ENCODE data around the gene FKBP6.
"Not testable (repeated sequence)": the region's sequence is repeated elsewhere in the genome, so short reads cannot be mapped to it uniquely, and the experiment has no call there.

FKBP6 gene

DNA sequence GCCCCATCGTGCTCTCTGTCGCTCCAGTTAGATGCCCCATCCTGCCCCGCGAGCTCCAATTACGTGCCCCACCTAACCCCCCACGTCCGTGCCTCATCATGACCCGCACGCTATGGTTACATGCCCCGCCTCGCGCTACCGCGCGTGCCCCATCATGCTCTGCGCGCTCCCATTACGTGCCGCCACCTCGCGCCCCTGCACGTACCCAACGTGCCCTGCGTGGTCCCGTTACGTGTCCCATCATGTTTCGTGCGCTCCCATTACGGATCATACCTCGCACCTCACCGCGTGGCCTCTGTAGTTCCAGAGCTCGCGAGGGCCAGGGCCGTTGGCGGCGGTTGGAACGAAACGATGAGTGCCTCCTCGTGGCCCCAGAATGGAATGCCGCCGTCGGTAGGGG lies at the start of gene FKBP6, which contains the start of gene TRIM50:
Gene FKBP6, plus strand, starts transcription at position 240 of the 400 bp plus-strand sequence. CDS start 268 bp downstream, outside the sequence.
Gene TRIM50, minus strand, starts transcription at position 161 of the 400 bp plus-strand sequence. CDS start 3,295 bp downstream, outside the sequence.
- DNase-seq = not testable (repeated sequence)

DNA sequence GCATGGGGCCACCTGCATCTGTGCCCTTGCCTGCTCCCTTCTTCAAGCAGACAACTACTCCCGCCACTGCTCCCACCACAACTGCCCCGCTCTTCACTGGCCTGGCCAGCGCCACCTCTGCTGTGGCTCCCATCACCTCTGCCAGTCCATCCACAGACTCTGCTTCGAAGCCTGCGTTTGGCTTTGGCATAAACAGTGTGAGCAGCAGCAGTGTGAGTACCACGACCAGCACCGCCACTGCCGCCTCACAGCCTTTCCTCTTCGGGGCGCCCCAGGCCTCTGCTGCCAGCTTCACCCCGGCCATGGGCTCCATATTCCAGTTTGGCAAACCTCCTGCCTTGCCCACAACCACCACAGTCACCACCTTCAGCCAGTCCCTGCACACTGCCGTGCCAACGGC lies 30.7 kb upstream of the FKBP6 start:
- not testable (repeated sequence) for DNase-seq

DNA sequence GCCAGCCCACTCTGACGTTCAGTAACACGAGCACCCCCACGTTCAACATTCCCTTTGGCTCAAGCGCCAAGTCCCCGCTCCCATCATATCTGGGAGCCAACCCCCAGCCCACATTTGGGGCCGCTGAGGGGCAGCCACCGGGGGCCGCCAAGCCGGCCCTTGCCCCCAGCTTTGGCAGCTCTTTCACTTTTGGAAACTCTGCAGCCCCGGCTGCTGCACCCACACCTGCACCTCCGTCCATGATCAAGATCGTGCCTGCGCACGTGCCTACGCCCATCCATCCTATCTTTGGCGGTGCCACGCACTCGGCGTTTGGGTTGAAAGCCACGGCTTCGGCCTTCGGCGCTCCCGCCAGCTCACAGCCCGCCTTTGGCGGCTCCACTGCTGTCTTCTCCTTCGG lies 30.3 kb upstream of the FKBP6 start:
- not testable (repeated sequence) for DNase-seq

GRCh38 chr7:73299812-73300211 lies 28.1 kb upstream of the FKBP6 start:
- DNase-seq = not testable (repeated sequence)

DNA sequence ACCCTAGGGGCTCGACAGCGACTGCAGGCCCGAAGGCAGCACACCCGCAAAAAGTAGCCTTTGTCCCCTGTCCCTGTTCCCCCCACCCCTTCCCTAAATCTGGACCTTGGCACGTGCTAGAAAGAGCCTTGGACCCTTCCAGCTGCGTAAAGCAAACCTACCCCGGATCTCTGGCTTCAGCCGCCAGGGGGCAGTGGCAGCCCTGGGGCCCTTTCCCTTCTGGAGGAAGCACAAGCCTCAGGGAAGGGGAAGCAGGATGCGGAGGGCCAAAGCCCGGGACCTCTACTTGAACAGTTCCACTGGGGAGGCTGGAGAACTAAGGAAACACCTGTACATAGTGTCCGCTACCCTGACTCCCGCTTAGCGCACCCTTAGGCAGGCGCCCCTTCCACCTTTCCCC lies 26.9 kb upstream of the FKBP6 start:
- DNase-seq = not testable (repeated sequence)

DNA sequence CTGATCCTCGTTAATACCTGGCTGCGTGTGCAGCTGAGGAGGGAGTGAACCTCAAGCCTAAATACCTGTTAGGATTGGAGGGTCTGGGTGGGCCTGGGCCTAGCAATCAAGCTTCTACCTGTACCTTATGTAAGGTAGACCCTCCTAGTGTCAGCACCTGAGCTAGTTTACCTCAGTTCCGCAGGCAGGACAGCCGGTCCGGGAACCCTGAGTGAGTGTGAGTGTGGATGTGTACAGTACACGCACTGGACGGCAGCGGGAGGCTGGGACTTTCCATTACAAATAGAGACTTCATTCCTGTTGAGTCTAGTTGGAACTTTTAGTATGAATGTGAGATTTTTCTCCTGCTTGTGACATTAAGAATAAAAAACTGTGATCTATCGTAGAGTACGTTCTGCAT lies 25.1 kb upstream of the FKBP6 start:
- DNase-seq = not testable (repeated sequence)

DNA sequence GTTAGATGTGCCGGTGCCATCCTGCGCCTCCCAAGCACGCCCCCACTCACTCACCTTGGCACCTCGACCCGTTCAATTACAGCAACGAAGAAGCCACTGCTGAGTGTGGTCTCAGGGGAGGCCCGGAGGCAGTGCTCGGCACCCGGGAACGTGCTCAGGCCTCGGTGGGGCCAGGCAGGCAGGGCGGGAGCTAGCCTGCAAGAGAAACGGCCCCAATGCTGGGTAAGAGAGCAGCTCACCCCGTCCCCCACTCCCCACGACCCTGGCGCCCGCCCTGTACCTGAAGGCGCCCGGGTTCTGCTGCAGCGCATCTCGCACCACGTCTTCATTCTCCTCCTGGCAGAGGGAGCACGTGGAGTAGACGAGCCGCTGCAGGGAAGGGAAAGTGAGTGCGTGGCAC lies 24.4 kb upstream of the FKBP6 start:
- no peak for DNase-seq

DNA sequence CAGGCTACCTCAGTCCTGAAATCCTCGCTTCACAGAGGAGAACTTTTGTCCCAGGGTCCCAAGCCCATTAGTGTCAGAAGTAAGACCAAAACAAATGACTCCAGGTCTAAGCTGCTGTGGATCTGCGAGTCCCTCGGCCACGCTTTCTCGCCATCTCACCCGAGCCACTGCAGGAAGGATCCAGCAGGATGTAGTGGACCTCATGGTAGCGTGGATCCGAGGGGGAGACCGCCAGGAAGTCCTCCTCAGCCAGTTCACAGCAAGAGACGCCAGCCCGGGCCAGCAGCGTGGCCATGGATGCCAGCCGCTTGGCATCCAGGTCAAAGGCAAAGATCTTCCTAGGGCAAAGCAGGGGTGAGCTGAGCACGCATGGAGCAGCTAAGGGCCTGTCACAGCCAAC lies 23.9 kb upstream of the FKBP6 start:
- DNase-seq = no peak

- DNase-seq = not testable (repeated sequence)
Measured at GRCh38 chr7:73304612-73305387, 23.2 kb upstream of the FKBP6 start.

DNA sequence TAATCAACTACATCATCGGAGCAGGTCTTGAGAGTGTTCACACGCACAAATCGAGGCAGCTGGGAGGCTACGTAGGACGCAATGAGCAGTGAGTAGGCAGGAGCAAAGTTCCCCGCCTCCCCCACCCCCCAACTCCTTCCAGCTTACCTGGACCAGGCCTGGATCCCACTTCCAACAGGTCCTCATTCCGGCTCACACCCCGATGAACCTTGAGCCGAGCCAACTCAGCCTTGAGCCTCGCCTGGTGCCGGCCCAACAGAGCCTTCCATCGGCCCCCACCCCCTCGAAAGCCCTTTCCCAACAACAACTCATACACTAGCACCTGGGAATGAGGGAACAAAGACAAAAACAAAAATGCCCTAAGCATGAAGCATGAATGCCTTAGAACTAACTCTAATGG lies 20.5 kb upstream of the FKBP6 start:
- no peak for DNase-seq

GRCh38 chr7:73308074-73308664 lies 19.8 kb upstream of the FKBP6 start:
- no peak for DNase-seq

GRCh38 chr7:73308665-73309214 lies 19.2 kb upstream of the FKBP6 start, which contains the start of gene NSUN5:
Gene NSUN5, minus strand, starts transcription at chr7:73308826. Its CDS starts 36 bp downstream, at chr7:73308790.
- peak; percentile 90 for DNase-seq

GRCh38 chr7:73311421-73311820 lies 16.5 kb upstream of the FKBP6 start:
- DNase-seq = not testable (repeated sequence)

GRCh38 chr7:73312831-73313520 lies 15.0 kb upstream of the FKBP6 start:
- no peak for DNase-seq

DNA sequence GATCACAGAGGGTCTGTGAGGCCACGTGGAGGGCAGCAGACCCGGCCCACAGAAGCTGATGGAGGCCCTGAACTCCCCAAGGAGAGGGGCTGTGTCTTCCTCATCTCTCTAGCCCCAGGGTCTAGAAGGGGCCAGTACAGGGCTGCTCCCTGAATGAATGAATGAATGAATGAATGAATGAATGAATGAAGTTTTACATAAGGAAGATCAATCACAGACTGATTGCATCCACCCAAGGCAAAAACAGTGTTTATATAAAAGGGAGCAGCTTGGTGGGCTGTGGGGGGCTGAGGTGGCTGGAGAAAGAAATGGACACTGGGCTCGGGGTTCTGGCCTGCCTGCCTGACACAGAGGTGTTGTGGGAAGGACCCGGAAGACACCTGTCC lies 14.4 kb upstream of the FKBP6 start:
- no peak for DNase-seq

- no peak for DNase-seq
Measured at GRCh38 chr7:73314271-73314670, 13.7 kb upstream of the FKBP6 start.

DNA sequence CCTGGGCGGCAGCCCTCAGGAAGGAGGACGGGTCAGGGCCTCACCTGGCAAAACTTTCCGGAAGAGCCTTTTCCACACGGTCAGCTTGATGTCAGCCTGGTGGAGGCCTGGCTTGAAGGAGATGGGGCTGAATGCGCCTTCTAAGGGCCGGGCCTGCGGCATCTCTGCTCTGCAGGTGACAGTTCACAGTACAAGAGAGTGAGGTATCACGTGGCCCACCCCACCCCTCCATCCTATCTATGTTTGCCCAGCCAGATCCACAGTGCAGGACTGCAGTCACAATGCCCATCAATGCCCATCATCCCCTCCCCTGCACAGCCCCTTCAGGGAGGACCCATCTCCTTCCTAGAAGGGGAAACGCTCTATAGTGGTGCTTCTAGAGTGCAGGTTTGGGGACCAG lies 11.4 kb upstream of the FKBP6 start:
- no peak for DNase-seq

DNA sequence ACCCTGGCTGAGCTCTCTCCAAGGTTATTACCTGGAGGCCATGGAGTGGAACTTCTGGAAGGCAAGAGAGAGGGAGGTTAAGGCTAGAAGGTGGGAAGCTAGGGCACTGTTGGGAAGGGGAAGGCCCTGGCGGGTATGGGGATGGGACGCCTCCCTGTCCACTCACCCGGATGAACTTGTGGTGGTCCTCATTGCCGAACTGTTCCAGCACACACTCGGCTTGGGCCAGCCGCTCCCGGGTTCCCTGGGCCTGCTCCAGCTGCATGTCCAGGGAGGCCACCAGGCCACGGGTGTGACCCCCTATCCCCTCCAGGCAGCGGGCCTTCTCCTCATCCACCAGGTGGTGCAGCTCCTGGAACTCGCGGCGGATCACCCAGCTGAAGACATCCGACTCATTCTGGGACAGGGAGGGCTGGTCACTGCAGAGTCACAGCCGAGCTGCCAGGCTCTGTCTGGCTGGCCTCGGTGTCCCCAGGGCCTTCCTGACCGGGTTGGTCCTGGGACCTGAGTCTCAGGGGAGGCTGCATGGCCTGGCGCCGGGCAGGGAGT lies 9.2 kb upstream of the FKBP6 start:
- not testable (repeated sequence) for DNase-seq

DNA sequence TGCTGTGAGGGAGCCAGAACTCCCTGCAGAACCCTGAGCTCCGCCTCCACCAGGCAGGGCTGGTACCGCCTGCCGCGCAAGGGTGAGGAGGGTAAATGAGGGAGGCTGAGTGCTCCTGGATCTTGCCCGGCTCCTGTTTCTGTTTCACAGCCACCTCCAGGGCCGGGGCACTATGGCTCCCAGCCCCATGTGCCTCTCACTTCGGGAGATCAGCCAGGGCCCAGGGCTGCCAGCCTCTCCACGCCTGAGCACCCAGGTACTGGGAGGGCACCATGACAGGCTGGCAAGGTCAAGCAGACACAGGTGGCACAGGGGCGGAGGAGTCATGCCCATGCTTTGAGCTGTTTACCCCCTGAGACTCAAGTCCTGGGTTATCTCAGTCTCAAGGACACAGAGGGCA lies 8.4 kb upstream of the FKBP6 start:
- not testable (repeated sequence) for DNase-seq

- DNase-seq = not testable (repeated sequence)
Measured at GRCh38 chr7:73320009-73320408, 8.0 kb upstream of the FKBP6 start.

DNA sequence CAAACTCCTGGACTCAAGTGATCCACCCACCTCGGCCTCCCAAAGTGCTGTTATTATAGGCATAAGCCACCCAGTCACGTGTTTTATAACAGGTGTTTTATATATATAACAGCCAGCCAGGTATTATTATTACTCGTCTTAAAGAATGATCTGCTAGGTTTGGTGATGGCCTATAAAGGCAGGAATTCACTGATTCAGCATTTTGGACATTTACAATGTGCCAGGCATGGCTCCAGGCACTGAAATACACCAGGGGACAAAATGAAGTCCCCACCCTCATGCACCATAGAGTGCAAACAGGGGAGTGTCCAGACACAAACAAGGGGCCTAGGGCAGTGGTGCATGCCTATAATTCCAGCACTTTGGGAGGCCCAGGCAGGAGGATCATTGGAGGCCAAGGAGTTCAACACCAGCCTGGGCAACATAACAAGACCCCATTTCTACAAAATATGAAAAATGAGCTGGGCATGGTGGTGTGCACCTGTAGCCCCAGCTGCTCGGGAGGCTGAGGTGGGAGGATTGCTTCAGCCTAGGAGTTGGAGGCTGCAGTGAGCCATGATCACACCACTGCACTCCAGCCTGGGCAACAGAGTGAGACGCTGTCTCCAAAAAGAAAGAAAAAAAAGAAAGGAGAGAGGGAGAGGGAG lies 4.4 kb upstream of the FKBP6 start:
- not testable (repeated sequence) for DNase-seq

GRCh38 chr7:73324081-73324845 lies 3.7 kb upstream of the FKBP6 start:
- peak; percentile 47 for DNase-seq
